ENCODE data around the gene PTTG1IP2. TPM values are rescaled to one million over a fixed set of nuclear protein-coding genes. Genes with fewer than 3 reads are reported as not detected.

Gene PTTG1IP2
- total RNA-seq, 2 experiments from 2014 or later = not detected

DNA sequence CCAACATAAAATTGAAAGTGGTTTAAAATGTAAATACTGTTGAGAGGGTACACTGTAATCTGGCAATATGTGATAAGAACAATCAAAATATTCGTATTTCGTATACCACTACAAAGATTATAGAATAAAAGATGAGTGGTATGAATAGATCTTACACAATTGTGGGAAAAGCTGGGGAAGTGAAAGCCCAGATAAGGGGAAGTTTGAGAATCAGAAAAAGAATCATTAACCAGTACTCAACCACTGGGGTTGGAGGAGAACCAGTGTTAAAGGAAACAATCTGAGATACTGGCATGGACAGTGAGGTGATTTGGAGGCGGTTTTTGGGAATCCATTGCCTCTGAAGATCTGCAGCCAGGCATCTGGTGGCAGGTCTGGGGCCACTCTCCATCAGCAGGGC lies 67.0 kb downstream of the PTTG1IP2 start:
- POLR2A ChIA-PET = interaction anchor here (0.6 kb wide), 1 partner anchor 880 kb away, joined by 3 read pairs; no protein-coding TSS in a partner anchor
- no TSS peak for BruUV-seq (replicated peaks)
- no peaks in the 10 kb centered on the region for H3K36me3 ChIP-seq (ENCODE audit: insufficient read depth, low read length)
- H3K9me2 ChIP-seq (ENCODE audit: insufficient read depth, low read length) = no peaks in the 10 kb centered on the region
- no peak overlapping the region for H3K4me3 ChIP-seq (ENCODE audit: low read depth, low read length, poor library complexity, severe bottlenecking)
- CTCF ChIA-PET (ENCODE audit: unreplicated experiment) = no interaction called here
- H3K4me1 ChIP-seq (ENCODE audit: insufficient read depth, low read length, poor library complexity, severe bottlenecking) = no peaks in the 10 kb centered on the region
- H3K79me2 ChIP-seq (ENCODE audit: insufficient read depth, low read depth, low read length) = no peaks in the 10 kb centered on the region
- H2AFZ ChIP-seq (ENCODE audit: low read length) = no peak overlapping the region
- no peak for TF ChIP-seq EZH2phosphoT487 (IDR thresholded peaks at IDR 0.05; ENCODE audit: borderline replicate concordance, low read depth, low read length)
- TF ChIP-seq, protein P1, sequence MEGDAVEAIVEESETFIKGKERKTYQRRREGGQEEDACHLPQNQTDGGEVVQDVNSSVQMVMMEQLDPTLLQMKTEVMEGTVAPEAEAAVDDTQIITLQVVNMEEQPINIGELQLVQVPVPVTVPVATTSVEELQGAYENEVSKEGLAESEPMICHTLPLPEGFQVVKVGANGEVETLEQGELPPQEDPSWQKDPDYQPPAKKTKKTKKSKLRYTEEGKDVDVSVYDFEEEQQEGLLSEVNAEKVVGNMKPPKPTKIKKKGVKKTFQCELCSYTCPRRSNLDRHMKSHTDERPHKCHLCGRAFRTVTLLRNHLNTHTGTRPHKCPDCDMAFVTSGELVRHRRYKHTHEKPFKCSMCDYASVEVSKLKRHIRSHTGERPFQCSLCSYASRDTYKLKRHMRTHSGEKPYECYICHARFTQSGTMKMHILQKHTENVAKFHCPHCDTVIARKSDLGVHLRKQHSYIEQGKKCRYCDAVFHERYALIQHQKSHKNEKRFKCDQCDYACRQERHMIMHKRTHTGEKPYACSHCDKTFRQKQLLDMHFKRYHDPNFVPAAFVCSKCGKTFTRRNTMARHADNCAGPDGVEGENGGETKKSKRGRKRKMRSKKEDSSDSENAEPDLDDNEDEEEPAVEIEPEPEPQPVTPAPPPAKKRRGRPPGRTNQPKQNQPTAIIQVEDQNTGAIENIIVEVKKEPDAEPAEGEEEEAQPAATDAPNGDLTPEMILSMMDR (conservative IDR thresholded peaks at IDR 0.05; ENCODE audit: low read length) = no peak
- no peak overlapping the region for H3K4me2 ChIP-seq (ENCODE audit: low read length)
- no peak overlapping the region for H3K27ac ChIP-seq (ENCODE audit: low read depth, low read length, poor library complexity, severe bottlenecking)
- no peaks in the 10 kb centered on the region for H3K9me3 ChIP-seq (ENCODE audit: low read length)
- intact Hi-C loops (cut with micrococcal nuclease; ENCODE audit: unreplicated experiment) = no loop called here
- no peak for DNase-seq (ENCODE audit: low spot score)
- no peaks in the 10 kb centered on the region for H4K20me1 ChIP-seq (ENCODE audit: insufficient read depth, low read length)

DNA sequence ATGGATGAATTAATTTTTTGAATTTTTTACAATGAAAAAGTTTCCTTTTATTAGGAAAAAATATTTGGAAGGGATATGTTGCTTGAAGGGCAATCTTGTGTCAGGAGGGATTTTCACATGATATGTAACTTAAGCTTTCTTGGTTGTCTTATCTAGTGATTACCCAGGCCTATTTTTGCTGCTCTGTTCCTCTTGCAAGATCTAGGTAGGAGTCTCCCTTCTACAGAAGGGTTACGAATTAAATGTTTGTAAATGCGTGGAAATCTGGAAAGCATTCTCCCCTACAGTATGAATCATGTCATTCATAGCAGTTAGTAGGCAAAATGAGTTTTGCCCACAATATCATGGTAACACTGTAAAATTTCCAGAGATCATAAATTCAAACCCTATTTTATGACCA lies 69.0 kb downstream of the PTTG1IP2 start:
- H3K79me2 ChIP-seq (ENCODE audit: insufficient read depth, low read depth, low read length) = no peaks in the 10 kb centered on the region
- no peaks in the 10 kb centered on the region for H3K9me2 ChIP-seq (ENCODE audit: insufficient read depth, low read length)
- no peaks in the 10 kb centered on the region for H4K20me1 ChIP-seq (ENCODE audit: insufficient read depth, low read length)
- BruUV-seq (replicated peaks) = no TSS peak
- H3K27ac ChIP-seq (ENCODE audit: low read depth, low read length, poor library complexity, severe bottlenecking) = no peak overlapping the region
- no peak for DNase-seq (ENCODE audit: low spot score)
- H3K36me3 ChIP-seq (ENCODE audit: insufficient read depth, low read length) = no peaks in the 10 kb centered on the region
- POLR2A ChIA-PET = no interaction called here
- no peak overlapping the region for H3K4me3 ChIP-seq (ENCODE audit: low read depth, low read length, poor library complexity, severe bottlenecking)
- TF ChIP-seq, protein P1 (conservative IDR thresholded peaks at IDR 0.05; ENCODE audit: low read length) = no peak
- TF ChIP-seq EZH2phosphoT487 (IDR thresholded peaks at IDR 0.05; ENCODE audit: borderline replicate concordance, low read depth, low read length) = no peak
- H3K4me1 ChIP-seq (ENCODE audit: insufficient read depth, low read length, poor library complexity, severe bottlenecking) = no peaks in the 10 kb centered on the region
- H3K9me3 ChIP-seq (ENCODE audit: low read length) = no peaks in the 10 kb centered on the region
- no peak overlapping the region for H3K4me2 ChIP-seq (ENCODE audit: low read length)
- H2AFZ ChIP-seq (ENCODE audit: low read length) = no peak overlapping the region
- CTCF ChIA-PET (ENCODE audit: unreplicated experiment) = no interaction called here
- intact Hi-C loops (cut with micrococcal nuclease; ENCODE audit: unreplicated experiment) = no loop called here

DNA sequence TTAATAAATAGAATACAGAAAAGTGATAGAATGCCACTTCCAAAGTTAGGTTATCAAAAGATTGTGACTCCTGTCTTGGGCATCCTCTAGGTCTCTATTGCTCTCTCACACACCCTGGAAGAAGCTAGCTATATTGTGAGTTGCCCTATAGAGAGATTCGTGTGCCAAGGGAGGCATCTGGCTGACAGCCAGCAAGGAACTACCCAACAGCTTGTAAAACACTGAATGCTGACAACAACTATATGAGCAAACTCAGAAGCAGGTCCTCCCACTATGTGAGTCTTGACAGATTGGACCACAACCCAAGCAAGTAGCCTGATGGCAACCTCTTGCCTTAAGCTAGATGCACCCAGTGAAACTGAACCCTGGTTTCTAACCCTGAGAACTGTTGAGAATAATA lies 71.0 kb downstream of the PTTG1IP2 start:
- Histone ChIP-seq H3K9me2 (ENCODE audit: insufficient read depth, low read length) (no peaks in the 10 kb centered on the region), H3K27ac (ENCODE audit: low read depth, low read length, poor library complexity, severe bottlenecking) (no peak overlapping the region), H3K9me3 (ENCODE audit: low read length) (no peaks in the 10 kb centered on the region), H3K36me3 (ENCODE audit: insufficient read depth, low read length) (no peaks in the 10 kb centered on the region), H2AFZ (ENCODE audit: low read length) (no peak overlapping the region), H3K4me2 (ENCODE audit: low read length) (no peak overlapping the region), H3K4me3 (ENCODE audit: low read depth, low read length, poor library complexity, severe bottlenecking) (no peak overlapping the region), H4K20me1 (ENCODE audit: insufficient read depth, low read length) (no peaks in the 10 kb centered on the region), H3K79me2 (ENCODE audit: insufficient read depth, low read depth, low read length) (no peaks in the 10 kb centered on the region), H3K4me1 (ENCODE audit: insufficient read depth, low read length, poor library complexity, severe bottlenecking) (no peaks in the 10 kb centered on the region)
- ChIA-PET CTCF (ENCODE audit: unreplicated experiment) (no interaction called here), POLR2A (no interaction called here)
- TF ChIP-seq EZH2phosphoT487 (IDR thresholded peaks at IDR 0.05; ENCODE audit: borderline replicate concordance, low read depth, low read length) = no peak
- TF ChIP-seq, protein P1 (conservative IDR thresholded peaks at IDR 0.05; ENCODE audit: low read length) = no peak
- BruUV-seq (replicated peaks) = no TSS peak
- DNase-seq (ENCODE audit: low spot score) = no peak
- intact Hi-C loops (cut with micrococcal nuclease; ENCODE audit: unreplicated experiment) = loop anchor here (10.0 kb wide), 1 partner anchor 56 kb away; no protein-coding TSS in a partner anchor
